ENCODE data around the gene CRAMP1.
A peak's percentile ranks its signal among the peaks of the same experiment; 100 is the strongest.

CRAMP1 gene, protein sequence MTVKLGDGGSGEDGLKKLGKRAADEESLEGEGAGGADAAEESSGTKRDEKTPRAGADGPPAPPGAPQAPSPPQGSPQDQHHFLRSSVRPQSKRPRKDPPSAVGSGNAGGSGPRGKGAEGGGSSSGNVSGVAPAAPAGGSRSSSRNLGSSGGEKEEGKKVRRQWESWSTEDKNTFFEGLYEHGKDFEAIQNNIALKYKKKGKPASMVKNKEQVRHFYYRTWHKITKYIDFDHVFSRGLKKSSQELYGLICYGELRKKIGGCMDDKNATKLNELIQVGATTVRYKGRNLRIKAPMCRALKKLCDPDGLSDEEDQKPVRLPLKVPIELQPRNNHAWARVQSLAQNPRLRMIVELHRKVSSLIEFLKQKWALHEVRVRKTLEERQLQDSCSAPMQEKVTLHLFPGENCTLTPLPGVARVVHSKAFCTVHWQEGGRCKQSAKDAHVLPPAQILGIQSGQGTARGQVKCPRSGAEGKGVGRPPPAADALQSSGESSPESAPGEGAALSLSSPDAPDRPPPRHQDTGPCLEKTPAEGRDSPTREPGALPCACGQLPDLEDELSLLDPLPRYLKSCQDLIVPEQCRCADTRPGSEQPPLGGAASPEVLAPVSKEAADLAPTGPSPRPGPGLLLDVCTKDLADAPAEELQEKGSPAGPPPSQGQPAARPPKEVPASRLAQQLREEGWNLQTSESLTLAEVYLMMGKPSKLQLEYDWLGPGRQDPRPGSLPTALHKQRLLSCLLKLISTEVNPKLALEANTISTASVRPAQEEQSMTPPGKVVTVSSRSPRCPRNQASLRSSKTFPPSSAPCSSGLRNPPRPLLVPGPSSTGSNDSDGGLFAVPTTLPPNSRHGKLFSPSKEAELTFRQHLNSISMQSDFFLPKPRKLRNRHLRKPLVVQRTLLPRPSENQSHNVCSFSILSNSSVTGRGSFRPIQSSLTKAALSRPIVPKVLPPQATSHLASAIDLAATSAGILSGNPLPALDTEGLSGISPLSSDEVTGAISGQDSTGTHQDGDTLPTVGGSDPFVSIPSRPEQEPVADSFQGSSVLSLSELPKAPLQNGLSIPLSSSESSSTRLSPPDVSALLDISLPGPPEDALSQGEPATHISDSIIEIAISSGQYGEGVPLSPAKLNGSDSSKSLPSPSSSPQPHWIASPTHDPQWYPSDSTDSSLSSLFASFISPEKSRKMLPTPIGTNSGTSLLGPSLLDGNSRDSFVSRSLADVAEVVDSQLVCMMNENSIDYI (N-terminal part only)
- 4.7 to 17.4 (median 11.6) reads per million in 17 experiments for total RNA-seq

- DNase-seq, result peak; percentile 14 to 59 (median 43)
Observed at GRCh38 chr16:1612320-1613111, at the start of gene CRAMP1. Gene CRAMP1 (plus strand): TSS chr16:1612360. CDS start chr16:1614640, 2,280 bp downstream.

GRCh38 chr16:1563786-1564185 lies 48.4 kb upstream of the CRAMP1 start:
- no peak for DNase-seq

DNA sequence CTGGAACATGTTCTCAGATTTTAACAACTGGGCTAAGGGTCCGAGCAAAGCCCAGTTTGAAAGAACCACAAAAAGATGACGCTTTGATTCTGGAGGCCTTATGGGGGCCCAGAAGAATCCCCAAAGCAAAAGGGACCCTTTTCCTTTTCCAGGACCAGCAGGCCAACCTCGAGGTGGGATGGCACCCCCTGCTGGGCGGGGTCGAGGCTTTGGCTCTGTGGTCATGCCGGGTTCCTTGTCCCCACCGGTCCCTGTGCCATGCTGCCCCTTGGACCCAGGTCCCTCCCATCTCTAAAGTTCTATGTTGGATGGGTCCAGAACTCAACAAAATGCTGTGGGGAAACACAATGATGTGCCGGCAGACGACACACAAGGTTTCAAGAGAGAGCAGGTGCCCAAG lies 47.8 kb upstream of the CRAMP1 start:
- peak in 2 of 4 experiments; percentile 35 to 47 for DNase-seq

DNA sequence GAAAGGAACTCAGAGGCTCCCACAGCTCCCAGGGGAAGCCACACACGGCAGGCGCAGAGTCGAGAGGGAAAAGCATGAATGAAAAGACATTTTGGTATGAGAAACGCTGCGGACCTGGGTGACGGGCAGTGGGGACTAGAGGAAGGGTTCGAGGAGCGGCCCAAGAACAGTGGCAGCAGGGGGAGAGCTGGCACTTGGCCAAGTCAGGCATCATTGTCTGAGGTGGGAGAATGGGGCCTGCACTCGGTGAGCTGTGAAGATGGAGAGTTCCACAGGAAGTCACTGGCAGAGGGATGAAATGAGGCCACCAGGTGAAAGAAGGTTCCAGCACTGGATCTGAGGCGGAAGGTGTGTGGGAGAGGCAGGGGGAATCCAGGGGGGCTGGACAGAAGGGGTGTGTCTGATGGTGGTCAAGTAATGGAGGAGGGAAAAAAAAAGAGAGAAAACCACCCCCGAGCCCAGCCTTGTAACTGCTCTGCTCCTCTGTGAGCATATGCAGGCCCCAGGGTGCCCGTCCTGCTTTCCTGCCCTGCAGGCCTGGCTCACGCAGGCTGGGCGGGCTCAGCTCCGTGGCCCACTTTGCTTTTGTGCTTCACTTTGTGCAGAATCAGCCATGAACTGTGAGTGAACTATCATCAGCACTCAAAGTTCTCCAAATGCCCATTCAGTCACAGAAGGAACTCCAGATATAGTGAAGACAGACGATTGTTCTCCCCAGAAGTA lies 46.9 kb upstream of the CRAMP1 start:
- no peak for DNase-seq

GRCh38 chr16:1567988-1568387 lies 44.2 kb upstream of the CRAMP1 start:
- DNase-seq, result no peak

- no peak for DNase-seq
Observed at GRCh38 chr16:1571012-1571671, 41.0 kb upstream of the CRAMP1 start.

DNA sequence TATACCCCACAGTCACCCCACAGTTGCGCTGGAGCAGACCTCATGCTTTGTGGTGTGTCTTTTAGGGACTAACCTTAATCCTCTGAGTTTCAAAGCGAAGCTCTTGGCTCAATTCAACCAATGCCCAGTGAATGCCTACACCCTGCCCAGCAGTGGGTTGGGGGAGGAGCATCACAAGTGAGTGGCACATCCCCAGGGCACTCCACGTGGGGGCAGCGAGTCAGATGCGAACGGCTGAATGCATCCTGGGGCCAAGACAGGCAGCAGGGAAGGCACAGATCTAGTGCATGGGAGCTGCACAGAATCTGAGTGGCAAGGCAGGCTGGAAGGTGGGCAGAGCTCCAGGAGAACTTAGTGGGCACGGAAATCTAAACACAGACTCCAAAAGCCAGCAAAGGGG lies 39.5 kb upstream of the CRAMP1 start:
- no peak for DNase-seq

GRCh38 chr16:1573301-1573700 lies 38.9 kb upstream of the CRAMP1 start:
- no peak for DNase-seq

- no peak for DNase-seq
Observed at GRCh38 chr16:1575578-1575977, 36.6 kb upstream of the CRAMP1 start.

DNA sequence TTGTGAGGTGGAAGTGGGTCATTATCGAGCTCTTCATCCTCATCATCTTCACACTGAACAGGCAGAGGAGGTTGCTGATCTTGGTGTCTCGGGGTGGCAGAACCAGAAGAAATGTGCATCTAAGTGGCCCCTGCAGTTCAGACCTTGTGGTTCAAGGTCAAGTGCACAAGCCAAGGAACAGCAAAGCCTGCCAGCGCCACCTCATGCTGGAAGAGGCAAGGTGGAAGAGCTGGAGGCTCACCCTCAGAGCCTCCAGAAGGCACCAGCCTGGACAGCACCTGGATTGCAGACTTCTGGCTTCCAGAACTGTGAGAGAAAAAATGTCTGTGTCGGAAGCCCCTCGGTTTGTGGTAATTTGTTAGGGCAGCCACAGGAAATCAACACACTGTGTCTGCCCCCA lies 32.9 kb upstream of the CRAMP1 start:
- DNase-seq, result no peak

GRCh38 chr16:1580256-1580655 lies 31.9 kb upstream of the CRAMP1 start:
- DNase-seq, result peak; percentile 24 to 53 (median 37)

DNA sequence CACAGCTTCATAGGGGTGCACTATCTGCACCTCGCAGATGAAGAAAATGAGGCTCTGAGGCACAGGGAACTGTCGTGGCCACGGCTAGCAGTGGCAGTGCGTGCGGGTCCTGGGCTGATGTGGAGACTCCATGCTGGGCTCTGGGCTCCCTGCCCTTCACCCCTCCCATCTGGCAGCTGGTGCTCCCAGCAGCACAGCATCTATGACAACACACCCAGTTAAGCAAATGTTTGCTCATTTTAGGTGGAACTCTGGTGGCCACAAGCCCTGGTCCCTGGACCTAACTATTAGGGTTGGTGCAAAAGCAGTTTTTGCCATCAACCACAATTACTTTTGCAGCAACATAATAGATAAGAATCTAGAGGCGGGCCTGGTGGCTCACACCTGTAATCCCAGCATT lies 31.2 kb upstream of the CRAMP1 start:
- DNase-seq, result no peak

DNA sequence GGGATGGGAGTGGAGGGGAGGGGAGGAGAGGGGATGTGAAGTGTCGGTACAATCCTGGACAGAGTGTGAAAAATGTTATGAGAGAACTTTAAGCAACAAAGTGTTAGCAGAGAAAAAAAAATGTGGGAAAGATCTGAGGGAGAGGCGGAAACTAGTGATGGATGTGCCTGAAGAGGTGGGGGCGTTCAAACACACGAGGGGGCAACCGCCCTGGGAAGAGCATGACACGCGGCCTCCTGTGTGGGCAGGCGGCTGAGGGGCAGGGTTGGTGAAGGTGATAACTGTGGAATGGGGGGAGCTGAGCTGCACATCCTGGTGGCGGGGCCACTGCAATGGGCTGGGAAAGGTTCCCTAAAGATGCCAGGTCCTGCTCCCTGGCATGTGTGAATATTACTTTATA lies 30.4 kb upstream of the CRAMP1 start:
- no peak for DNase-seq

DNA sequence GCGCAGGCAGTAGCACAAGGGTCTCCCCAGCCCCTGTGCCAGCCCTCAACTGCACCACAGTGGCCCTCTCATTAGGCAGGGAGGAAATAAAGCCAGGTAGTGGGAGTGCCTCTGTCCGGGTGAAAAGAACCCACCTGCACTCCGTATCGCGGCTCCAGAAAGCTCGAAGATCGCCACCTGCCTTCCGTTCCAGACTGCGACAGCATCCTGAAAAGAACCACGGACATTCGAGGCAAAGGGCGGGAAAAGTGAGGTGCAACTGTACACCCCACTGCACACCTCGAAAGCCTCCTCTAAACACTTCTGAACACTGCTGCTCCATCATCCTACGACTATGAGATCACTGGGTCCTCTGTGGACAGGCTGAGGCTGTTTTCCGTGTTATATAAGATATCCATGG lies 29.0 kb upstream of the CRAMP1 start:
- no peak for DNase-seq

DNA sequence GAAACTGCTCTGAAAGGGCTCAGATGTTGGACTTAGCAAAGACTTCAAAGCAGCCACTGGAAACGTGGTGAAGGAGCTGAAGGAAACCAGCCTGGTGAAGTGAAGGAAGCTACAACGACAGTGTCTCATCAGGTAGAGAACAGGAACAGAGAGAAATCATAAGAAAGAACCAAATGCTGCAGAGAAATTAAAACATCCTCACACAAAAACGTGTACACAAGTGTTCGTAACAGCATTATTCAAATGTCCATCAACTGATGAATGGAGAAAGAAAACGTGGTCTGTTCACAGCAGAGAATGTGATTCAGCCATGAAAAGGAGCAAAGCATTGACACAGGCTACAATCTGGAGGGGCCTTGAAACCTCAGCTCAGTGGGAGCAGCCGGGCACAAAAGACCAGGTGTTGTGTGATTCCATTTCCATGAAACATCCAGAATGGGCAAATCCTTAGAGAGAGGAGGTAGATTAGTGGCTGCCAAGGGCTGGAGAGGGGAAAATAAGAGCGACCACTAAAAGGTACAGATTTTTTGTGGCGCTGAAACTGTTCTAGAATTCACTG lies 27.2 kb upstream of the CRAMP1 start:
- DNase-seq, result no peak

GRCh38 chr16:1590366-1590765 lies 21.8 kb upstream of the CRAMP1 start:
- no peak for DNase-seq

DNA sequence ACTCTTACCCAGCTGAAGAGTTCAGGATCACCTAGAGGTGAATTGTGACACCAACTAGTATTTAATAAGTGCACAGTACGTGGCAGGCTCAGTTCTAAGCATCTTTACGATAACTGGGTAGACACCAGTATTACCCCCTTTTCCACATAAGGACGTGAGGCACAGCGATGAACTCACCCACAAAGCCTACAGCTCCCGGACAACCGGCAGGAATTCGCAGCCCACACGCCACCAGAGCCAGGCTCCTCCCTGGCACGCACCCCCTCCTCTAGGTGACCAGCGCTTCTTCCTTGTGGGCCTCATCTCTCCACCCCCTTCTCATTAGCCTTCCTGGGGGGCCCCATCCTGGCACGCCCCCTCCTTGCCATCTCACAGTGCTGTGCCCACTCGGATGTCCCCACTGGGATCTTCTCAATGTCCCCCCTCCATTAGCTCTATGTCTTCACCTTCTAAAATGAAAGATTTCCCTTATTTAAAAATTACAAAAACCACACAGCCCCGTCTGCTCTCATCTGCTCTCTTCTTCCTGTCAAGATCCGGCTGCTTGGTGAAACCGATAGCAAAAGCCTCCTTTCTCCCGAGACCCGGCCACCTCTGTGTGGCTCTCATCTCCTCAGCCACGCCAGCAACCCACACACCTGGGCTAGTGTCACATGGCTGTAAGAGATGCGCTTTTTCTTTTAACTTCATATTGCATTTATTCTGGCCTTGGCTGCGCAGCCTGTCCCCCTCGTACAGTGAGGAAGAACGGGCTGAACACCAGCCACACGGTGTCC lies 21.0 kb upstream of the CRAMP1 start:
- no peak for DNase-seq

DNA sequence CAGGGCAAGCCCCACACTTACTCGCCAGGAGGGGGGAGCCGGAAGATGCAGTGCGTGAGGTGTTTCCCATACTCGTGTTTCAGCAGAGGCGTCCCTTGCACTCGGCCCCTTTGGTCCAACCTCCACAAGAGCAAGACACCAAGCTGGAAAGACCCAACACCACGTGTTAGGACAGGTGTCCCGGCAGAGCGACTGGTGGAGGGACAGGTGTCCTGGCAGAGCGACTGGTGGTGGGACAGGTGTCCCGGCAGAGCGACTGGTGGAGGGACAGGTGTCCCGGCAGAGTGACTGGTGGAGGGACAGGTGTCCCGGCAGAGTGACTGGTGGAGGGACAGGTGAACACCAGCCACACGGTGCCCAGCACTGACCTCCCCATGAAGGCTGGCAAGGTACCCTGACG lies 19.7 kb upstream of the CRAMP1 start:
- DNase-seq, result no peak

DNA sequence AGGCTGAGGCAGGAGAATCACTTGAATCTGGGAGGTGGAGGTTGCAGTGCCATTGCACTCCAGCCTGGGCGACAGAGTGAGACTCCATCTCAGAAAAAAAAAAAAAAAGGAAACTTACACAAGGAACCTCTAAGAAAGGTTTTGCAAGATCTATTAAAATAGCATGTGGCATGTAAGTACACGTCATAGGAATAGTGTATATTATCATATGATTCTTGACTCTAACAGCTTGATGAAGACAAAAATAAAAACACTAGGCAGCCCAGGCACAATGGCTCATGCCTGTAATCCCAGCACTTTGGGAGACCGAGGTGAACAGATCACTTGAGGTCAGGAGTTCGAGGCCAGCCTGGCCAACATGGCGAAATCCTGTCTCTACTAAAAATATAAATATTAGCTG lies 16.6 kb upstream of the CRAMP1 start:
- peak; percentile 45 to 85 (median 62) for DNase-seq

DNA sequence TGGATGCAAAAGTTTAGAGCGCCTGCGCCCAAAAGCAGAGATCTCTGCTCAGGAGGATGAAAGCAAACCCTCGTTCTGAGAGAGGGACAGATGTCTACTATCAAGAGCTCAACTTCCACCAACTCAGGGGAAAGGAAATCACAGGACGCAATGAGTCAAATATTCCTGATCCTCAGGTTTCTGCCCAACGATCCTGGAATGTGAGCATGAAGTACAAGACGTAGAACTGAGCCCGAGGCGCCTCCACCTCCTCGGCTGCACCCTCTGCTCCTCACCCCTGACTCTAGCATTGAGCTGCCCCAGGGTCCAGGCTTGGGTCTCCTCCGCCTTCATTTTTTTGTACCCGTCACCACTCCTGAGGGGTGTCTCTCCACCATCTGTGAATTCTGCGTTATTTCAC lies 15.6 kb upstream of the CRAMP1 start:
- DNase-seq, result no peak

Data from suppressor macrophage (primary cell).